Endodermal cell (in vitro differentiated cells): ENCODE data around the gene ESR2. TPM values are rescaled to one million over a fixed set of nuclear protein-coding genes. Genes with fewer than 3 reads are reported as not detected.

ENCODE experiments used
- DNase-seq: peaks from one replicate; pipeline ENCODE4 v3.0.0-alpha.2; 2017
- H3K27ac ChIP-seq: 2 replicates; pipeline ENCODE4 v1.5.1; 2013; ENCODE audit warnings: mild to moderate bottlenecking, low read depth, low read length, moderate library complexity
- H3K27me3 ChIP-seq: 2 replicates; pipeline ENCODE4 v1.6.1; 2013; ENCODE audit warnings: mild to moderate bottlenecking, low read length, moderate library complexity; ENCODE audit not compliant: insufficient read depth, control insufficient read depth, poor library complexity, severe bottlenecking
- H3K36me3 ChIP-seq: 2 replicates; pipeline ENCODE4 v1.7.0; 2013; ENCODE audit warnings: mild to moderate bottlenecking, low read length, moderate library complexity; ENCODE audit not compliant: control insufficient read depth, insufficient read depth
- H3K4me1 ChIP-seq: one replicate; pipeline ENCODE4 v1.7.0; 2013; ENCODE audit warnings: low read length; ENCODE audit not compliant: control insufficient read depth, insufficient read depth
- H3K4me3 ChIP-seq: 2 replicates; pipeline ENCODE4 v1.5.1; 2013; ENCODE audit warnings: mild to moderate bottlenecking, low read length, moderate library complexity
- H3K9ac ChIP-seq: 2 replicates; pipeline ENCODE4 v1.6.1; 2013; ENCODE audit warnings: mild to moderate bottlenecking, low read length, moderate library complexity; ENCODE audit not compliant: poor library complexity, severe bottlenecking; ENCODE audit errors: extremely low read depth
- H3K9me3 ChIP-seq: 2 replicates; pipeline ENCODE4 v1.6.1; 2013; ENCODE audit warnings: mild to moderate bottlenecking, low read length, moderate library complexity; ENCODE audit not compliant: control insufficient read depth
- H3K27ac Mint-ChIP-seq: 2 replicates; pipeline ENCODE4 v1.8.0; 2020; ENCODE audit warnings: mixed read lengths
- H3K27me3 Mint-ChIP-seq: 2 replicates; pipeline ENCODE4 v1.8.0; 2021; ENCODE audit warnings: mild to moderate bottlenecking, mixed read lengths; ENCODE audit not compliant: insufficient read depth
- H3K36me3 Mint-ChIP-seq: 2 replicates; pipeline ENCODE4 v1.8.0; 2020; ENCODE audit warnings: low read depth, mixed read lengths
- H3K4me1 Mint-ChIP-seq: 2 replicates; pipeline ENCODE4 v1.8.0; 2020; ENCODE audit warnings: mixed read lengths
- H3K4me3 Mint-ChIP-seq: 2 replicates; pipeline ENCODE4 v1.8.0; 2020; ENCODE audit warnings: mild to moderate bottlenecking, moderate library complexity, mixed read lengths
- H3K9me3 Mint-ChIP-seq: 2 replicates; pipeline ENCODE4 v1.8.0; 2020; ENCODE audit warnings: mild to moderate bottlenecking, mixed read lengths
- CTCF ChIP-seq: fragments of 200-600 bp; sonication (generic); conservative IDR thresholded peaks from 2 replicates; pipeline ENCODE4 v1.5.0; 2021; ENCODE audit warnings: antibody characterized with exemption, mild to moderate bottlenecking
- WGBS, 2 experiments: methylation state at CpG; one replicate each; pipeline versions ENCODE4 v1.1.5 to v1.1.7; 2013; ENCODE audit warnings: missing lambda C conversion rate in 2 of 2, mixed read lengths in 1 of 2; ENCODE audit not compliant: insufficient coverage in 1 of 2, insufficient read length in 1 of 2; 5-methylcytosine and 5-hydroxymethylcytosine counted together
- total RNA-seq, 2 donors: library from RNA; stranded (reverse); fragmentation: NEBNext Ultra II Directional in 1 of 2; extraction: Animal tissue kit (Norgen Biotek cat#: 25700) in 1 of 2; gene quantifications; 2 replicates in 1 of 2; 3 replicates in 1 of 2; pipeline ENCODE4 v1.2.1, GENCODE V29; 2021

ESR2 gene
- total RNA-seq, 2 donors from 2014 or later = 0.57 to 0.66 TPM

DNA sequence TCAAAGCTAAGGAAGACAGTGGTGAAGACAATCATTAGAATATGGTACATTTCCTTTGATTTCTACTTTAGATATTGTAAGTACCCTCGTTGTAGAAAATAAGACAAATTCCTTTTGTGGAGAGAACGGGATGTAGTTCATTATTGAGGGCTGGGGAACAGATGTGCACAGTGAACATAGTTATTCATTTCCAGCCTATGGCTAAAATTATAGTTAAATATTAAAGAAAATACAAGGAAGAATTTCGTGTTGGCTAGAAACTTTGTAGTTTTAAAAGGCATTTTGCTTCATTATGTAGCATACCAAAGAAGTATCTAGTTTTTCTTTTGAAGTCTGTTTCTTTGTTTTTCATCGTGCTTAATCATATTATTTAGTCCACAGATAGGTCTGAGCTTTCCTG lies 201.8 kb downstream of the ESR2 start:
- H3K9me3 Mint-ChIP-seq = no peaks in the 10 kb centered on the region
- TF ChIP-seq CTCF = no peak
- no peaks in the 10 kb centered on the region for H3K36me3 Mint-ChIP-seq
- no peak for DNase-seq
- no peaks in the 10 kb centered on the region for H3K27me3 Mint-ChIP-seq
- no peak overlapping the region for H3K4me3 Mint-ChIP-seq
- Histone ChIP-seq H3K4me1 (peaks cover 5% of the 10 kb centered on the region), H3K9ac (no peak overlapping the region), H3K9me3 (no peaks in the 10 kb centered on the region), H3K36me3 (peaks cover 10% of the 10 kb centered on the region), H3K4me3 (no peak overlapping the region), H3K27ac (no peak overlapping the region), H3K27me3 (no peaks in the 10 kb centered on the region)
- 89% methylated on average over 4 of the region's 4 CpGs; no CpG with 5 or more reads in 1 of the 2 experiments for WGBS, 2 experiments
- no peak overlapping the region for H3K27ac Mint-ChIP-seq
- H3K4me1 Mint-ChIP-seq = peaks cover 12% of the 10 kb centered on the region

DNA sequence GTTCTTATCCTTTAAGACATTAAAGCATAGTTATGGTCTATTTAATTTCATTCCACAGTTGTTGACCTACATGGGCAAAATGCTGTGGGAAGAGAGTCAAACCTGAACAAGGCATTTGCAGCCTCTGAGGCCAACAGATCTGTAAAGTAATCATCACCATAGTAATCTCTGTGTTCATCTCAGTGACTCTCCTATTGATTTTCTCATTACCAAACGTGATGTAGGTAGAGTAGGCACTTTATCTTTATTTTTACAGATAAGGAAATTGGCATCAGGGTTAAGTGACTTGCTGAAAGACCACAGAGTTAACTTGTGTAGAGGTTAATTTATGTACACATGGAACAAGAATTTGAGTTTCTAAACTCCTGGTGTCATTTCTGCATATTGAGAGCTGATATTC lies 203.0 kb downstream of the ESR2 start:
- peaks cover 10% of the 10 kb centered on the region for H3K36me3 ChIP-seq
- H3K9me3 Mint-ChIP-seq = no peaks in the 10 kb centered on the region
- no peak overlapping the region for H3K9ac ChIP-seq
- peaks cover 12% of the 10 kb centered on the region for H3K4me1 Mint-ChIP-seq
- no peak overlapping the region for H3K27ac Mint-ChIP-seq
- no peaks in the 10 kb centered on the region for H3K36me3 Mint-ChIP-seq
- H3K9me3 ChIP-seq = no peaks in the 10 kb centered on the region
- no peak for TF ChIP-seq CTCF
- peaks cover 5% of the 10 kb centered on the region for H3K4me1 ChIP-seq
- 100% methylated on average over 1 of the region's 1 CpG; no CpG with 5 or more reads in 1 of the 2 experiments for WGBS, 2 experiments
- H3K27me3 Mint-ChIP-seq = no peaks in the 10 kb centered on the region
- no peak overlapping the region for H3K4me3 Mint-ChIP-seq
- H3K27me3 ChIP-seq = no peaks in the 10 kb centered on the region
- H3K27ac ChIP-seq = no peak overlapping the region
- H3K4me3 ChIP-seq = no peak overlapping the region
- no peak for DNase-seq

GRCh38 chr14:64089920-64090319 lies 204.3 kb downstream of the ESR2 start:
- peaks cover 10% of the 10 kb centered on the region for H3K36me3 ChIP-seq
- no peaks in the 10 kb centered on the region for H3K9me3 ChIP-seq
- no peak overlapping the region for H3K27ac ChIP-seq
- no peak overlapping the region for H3K4me3 ChIP-seq
- H3K27me3 ChIP-seq = no peaks in the 10 kb centered on the region
- H3K4me1 ChIP-seq = peaks cover 5% of the 10 kb centered on the region
- Mint-ChIP-seq H3K4me3 (no peak overlapping the region), H3K4me1 (peaks cover 12% of the 10 kb centered on the region), H3K27ac (peak overlapping the region; percentile 71), H3K36me3 (no peaks in the 10 kb centered on the region), H3K27me3 (no peaks in the 10 kb centered on the region), H3K9me3 (no peaks in the 10 kb centered on the region)
- WGBS, 2 experiments = 45 to 69% methylated on average over 1 to 2 of the region's 2 CpGs
- H3K9ac ChIP-seq = no peak overlapping the region
- peak; percentile 67 for DNase-seq
- TF ChIP-seq CTCF = no peak
